Measurements from ENCODE around the gene PYGM.

The PYGM gene

DNA sequence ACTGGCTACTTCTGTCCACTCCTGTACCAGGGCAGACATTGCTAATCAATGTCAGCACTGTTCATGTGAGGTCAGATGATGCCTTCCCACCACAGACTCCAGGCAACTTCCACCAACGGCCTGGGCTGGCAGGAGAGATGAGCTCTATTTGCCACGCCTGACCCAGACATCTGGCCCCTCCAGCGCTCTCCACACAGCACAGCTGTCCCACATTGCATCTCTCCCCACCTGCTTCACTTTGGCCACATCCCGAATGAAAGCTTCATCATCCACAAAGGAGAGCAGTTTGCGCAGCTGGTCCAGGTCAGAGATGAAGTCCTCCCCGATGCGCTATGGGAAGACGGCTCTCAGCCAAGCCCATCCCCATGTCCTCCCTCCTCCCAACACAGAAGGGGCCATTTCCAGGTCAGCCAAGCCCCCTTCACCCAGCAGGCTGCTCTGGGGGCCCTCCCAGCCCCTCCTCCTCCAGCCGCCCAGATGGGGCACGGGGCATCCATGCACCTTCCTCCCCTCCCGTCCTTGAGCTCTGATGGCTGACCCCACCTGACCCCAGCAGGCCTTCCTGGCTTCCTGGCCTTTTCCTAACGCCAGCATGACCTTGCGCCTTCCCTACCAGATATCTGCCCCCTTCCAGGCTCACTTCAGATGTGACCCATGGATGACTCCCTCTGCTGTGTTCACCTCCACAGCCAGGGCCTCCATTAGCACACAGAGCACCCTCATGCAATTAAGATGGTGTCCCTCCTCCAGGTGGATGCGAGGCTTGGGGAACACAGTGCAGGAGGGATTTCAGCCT is 7.4 kb downstream of the PYGM start:
- no peak for FAIRE-seq

DNA sequence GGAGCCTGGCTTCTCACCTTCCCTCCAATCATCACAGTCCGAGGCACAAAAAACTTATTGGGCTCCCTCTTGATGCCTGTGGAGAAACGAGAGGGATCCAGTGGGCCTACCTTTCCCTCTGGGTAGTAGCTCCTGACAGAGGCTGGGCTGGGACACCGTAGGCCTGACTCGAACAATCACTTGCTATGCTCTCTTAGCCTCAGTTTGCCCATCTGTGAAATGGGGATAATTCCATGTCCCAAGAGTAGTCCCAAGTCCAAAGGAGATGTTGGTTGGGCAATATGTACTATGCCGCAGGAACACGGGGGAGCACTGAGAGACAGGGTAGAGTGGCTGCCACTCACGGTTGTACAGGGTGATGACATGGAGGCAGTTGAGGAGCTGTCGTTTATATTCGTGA is 8.2 kb downstream of the PYGM start:
- FAIRE-seq: no peak

DNA sequence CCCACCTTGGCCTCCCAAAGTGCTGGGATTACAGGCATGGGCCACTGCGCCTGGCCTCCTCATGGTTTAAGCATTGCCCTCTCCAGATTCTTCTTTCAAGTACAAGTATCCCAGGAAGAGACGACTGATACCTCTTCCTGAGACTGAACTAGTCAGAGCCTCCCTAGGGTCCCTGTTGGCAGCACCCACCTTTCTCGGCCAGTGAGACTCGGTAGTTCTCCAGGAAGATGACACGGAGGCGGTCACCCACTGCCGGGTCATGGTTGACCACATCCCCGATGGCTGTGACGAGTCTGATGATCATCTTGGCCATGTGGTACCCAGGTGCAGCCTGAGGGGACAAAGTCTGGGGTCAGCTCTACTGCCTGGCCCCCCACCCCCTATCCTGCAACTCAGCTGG is 8.6 kb downstream of the PYGM start:
- FAIRE-seq: no peak

DNA sequence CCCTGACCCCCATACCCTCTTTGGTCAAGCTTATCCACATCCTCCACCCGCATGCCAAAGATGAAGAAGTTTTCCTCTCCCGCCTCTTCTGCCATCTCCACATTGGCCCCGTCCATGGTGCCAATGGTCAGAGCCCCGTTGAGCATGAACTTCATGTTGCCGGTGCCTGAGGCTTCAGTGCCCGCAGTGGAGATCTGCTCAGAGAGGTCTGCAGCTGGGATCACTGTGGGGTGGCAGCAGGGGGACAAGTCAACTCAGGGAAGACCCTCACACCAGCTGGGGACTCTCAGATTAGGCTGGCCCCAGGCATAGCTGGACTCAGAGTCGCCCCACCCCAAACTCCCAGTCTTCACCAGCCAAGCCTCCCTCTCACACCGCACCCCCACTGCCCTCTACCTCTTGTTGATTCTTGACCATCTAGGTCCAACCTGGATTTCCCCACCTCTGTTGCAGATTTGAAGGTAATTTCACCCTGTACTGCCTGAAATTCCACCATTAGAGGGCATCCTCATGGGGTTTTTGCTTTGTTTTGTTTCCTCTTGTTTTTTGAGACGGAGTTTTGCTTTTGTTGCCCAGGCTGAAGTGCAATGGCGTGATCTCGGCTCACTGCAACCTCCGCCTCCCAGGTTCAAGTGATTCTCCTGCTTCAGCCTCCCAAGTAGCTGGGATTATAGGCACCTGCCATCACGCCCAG is 9.3 kb downstream of the PYGM start:
- FAIRE-seq: no peak

DNA sequence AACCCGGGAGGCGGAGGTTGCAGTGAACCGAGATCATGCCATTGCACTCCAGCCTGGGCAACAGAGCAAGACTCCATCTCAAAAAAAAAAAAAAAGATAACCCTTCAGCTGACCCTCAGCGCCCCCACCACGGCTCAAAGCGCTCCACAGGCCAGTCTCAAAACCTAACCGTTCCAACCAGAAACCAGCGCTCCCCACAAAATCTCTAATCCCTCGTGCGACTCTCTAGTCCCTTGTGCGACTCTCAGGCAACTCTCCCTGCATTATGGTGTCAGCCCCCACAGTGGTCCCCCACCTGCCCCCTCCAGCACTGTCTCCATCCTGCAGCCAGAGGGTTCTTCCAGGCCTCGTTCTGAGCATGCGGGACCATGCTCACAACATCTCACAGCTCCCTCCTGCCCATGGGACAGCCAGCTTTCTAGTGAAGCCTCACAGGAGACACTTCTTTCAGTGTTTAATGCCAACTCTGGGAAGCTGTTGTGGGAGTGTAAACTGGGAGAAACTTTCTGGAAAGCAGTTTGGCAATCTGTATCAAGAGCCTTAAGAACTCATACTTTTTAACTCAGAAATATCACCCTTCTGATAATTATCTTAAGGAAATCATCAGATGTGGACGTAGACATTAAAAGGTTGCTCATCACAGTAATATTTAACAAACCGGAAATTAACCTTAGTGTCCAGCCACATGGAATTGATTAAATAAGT is 11.7 kb downstream of the PYGM start:
- FAIRE-seq: no peak

DNA sequence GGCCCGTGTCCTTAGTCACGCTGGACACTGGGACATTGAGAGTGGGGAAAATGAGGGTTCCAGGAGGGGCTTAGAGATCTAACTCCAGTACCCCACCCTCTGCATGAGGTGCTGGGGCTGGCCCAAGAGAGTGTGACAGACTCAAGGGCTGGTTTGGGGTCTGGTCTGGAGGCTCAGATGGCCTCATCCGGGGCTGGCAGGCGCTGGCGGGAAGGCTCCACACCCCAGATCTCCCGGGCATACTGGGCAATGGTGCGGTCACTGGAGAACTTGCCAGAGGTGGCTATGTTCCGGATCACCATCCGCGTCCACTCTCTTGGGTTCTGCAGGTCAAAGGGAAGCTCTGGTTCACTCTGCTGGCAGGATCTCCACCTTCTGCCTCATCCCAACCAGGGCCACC is 13.3 kb downstream of the PYGM start:
- no peak for FAIRE-seq

DNA sequence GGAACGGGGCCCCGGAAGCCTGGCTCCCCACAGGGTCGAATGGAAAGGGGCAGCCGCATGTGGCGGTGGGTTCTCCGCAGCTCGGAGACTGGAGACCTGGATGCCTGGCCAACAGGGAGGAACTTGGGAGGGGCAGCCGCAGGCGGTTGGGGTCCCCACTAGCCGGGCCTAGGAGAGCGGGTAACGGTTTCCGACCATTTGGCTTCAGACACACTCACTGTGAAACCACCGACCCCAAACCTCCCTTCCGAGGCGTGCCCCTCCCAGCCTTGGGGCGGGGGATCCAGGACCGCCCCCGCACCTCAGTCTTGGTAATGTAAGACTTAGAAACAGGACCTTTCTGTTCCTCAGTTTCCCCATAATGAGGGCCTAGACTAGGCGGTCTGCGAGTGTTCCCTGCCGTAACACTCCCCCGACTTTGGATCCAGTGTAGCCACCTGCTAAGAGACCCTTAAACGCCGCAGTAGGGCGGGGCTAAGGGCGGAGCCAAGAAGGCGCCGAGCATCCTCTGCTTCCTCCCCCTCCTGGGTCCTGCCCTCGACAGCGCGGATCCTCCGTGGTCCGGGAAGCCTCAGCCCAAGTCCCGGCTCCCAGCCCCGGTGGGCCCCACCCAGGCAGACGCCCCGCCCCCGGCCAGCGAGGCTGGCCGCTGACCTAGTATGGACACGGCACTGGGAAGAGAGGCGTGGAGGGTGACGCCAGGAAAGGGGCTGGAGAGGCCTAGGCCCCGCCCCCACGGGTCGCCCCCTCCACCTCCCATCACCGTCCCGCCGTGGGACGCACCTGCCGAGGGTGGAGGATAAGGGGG is 14.0 kb downstream of the PYGM start:
- no peak for FAIRE-seq

DNA sequence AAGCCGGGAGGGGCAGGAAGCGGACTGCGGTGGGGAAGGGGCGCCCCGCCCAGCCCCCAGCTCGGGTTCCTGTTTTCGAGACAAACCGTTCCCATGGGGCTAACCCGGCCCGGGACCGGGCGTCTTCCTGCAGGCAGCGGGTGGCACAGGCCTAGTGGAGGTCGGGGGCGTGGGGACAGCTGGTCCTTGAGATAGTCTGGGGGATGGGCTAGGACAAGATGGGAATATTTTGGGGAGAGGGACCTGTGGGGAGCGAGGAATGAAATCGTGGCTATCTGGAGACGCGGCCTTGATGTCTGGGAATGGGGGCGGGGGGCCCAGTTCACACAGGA is 14.6 kb downstream of the PYGM start:
- FAIRE-seq: no peak

DNA sequence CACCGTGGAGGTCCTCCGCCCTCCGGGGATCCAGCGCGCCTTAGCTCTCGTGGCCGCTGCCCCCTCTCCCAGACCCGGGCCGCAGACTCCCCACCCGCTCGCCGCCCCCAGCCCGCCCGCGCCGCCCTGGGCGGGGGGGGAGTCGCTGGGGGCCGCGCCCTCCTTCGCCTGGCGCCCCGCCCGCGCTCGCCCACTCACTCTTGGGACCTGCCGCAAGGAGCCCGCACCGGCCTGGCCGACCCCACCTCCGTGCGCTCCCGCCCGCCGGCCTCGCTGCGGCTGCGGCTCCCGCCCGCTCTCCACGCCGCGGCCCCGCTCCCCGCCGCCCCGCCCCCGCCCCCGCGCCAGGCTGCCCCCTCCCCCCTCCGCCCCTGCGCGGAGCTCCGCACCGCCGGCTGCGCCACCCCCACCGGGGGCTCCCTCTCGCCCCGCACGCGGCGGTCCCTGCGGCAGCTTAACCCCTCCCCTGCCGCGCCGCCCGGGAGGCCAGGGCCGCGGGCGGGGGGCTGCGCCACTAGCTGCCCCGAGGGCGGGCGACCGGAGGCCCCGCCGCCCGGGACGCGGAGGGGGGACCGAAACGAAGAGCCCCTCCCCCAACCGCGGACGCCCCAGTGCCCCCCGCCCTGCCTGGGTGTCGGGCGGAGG is 15.1 kb downstream of the PYGM start:
- FAIRE-seq: no peak

DNA sequence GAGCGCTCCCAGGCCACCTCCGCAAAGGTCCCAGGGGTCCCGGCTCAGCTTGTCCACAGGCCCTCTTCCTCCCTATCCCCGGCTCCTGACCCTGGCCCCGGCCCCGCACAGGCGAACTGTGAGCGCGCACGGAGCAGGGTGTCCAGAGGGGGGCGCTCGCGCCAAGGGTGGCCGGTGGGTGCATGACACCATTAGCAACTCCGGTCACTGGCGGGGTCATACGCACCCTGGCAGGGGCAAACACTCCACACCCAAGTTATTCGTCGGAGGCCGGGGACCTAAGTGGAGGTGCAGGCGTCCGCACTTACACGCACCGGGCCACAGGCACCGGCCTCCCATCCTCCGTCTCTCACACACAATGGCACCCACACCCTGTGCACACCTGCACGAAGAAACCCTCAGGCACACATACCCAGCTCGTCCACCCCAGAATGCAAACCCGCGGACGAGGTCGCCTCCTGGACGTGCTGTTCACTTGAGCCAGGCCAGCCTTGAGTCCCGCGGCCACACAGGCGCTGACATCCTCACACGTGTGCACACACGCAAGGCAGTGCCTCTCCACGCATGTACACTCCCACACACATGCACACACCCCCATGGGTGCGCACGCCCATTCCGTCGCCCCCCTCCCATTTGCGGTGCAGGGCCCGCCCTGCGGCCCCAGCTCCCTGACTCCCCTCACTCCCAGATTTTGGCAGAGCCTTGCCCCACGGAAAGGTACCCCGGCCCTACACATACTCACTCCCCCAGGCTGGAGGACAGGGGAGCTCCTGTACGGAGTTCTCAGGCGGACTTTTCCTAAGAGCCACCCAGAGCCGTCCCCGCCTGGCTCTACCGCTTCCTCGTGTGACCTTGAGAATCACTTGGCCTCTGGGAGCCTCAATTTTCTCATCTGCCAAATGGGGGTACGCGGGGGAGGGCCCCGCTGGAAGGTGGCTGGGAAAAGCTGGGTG is 15.9 kb downstream of the PYGM start, which contains the start of gene RASGRP2:
Gene RASGRP2, minus strand, starts transcription at position 552 of the 953 bp plus-strand sequence. CDS start 1,276 bp downstream, outside the sequence.
- no peak for FAIRE-seq

DNA sequence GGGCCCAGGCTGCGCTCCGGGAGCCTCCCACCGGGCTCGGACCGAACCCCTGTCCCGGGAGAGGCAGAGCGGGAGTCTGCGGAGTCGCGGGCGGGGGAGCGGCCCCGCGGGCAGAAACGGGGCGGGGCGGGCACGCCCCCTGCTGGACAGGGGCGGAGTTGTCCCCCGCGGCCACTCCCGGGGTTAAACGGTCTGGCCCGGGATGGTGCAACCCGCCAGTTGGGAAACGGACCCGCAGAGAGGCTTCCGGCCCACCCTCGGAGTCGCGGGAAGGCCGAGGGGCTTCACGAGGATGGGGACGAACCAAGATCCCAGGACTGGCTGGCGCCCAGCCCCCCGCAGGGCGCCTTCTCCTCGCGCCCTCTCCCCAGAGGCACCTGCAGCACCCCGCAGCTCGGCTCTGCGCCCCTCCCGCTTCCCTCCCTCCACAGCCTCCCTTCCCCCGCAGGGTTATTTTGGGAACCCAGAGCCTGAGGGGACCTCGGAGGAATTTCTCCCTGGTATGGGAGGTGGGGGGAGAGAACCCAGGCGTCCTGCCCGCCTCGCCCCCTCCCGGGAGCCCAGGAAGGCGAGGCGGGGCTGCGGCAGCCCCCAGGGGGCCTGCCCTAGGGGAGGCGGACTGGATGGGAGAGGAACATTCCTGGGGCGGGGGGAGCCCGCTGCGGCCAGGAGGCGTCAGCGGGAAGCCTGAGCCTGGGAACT is 16.7 kb downstream of the PYGM start:
- no peak for FAIRE-seq

DNA sequence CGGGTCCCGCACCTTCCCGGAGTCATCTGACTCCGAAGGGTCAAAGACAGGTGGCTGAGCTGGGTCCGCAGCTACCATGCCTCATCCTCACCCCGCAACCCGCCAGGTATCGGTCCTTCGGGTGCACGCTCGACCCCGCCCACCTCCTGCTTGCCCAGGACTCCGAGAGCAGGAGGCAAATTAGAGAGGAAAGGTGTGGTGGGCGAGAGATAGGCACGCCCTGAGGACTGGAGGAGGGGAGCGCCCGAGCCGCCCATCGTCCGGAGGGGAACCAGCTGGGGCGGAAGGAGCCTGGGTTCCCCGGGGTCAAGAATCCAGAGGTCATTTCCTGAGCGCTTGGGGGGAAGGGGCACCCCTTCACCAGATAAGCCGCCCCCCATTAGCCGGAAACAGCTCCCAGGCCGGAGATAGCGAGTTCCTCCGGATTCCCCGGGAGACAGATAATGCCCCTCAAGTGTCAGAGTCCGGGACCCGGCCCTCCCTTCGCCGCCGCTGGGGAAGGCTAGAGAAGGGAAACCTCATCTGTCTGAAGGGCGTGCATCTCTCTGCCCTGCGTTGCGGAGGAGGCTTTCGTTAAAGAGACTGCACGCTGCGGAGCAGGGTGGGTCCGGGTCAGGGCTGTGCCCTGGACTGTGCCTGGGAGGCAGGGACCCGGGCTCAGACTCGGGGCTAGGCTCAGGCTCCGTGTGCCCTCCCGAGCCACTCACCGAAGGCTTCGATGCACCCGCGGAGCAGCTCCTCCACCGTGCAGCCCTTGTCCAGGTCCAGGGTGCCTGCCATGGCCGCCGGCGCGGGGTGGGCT is 17.5 kb downstream of the PYGM start:
- FAIRE-seq: no peak

DNA sequence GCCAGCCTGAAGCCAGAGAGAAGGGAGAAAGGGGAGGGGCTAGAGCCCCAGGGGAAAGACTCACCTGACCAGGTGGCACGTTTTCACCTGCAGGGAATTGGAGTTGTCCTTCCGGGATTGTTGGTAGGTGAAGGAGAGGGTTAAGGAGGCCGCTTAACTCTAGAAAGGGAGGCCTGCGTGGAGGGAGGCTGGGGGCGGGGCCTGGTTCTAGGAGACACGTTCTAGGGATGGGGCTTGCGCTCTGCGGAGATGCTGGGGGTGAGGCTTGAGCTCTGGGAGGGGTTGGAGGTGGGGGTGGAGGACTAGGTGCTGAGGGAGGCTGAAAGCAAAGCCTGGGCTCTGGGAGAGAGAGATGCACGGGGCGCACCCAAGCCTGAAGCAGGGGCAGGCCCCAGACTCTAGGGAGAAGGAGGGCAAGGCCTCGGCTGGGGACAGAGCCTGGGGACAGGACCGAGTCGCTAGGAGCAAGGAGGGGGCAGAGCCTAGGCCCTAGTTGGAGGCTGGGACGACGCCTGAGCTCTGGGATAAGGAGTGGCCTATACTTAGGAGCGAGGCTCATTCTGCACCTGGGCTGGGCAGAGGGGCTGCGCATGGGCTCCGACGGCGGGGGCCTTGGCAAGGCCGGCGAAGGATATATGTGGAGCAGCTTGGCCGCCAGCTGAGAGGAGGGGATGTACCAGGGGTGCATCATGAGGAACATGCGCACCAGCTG is 18.2 kb downstream of the PYGM start:
- no peak for FAIRE-seq

DNA sequence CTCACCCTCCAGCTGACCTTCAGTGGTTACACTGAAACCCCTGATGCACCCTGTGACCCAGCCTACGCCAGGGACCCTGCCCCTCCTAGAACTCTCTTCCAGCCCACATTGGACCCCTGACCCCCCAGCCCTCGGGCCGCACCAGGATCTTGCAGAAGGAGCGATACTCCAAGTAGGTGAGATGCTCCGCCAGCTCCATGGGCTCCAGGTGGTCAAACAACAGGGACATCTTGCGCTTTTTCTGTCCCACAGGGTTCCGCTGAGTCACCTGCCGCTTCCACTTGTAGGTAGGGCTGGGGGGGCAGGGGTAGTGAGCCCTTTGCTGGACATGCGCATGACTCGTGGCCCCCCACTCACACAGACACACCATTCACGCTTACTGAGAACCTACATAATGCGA is 19.9 kb downstream of the PYGM start:
- no peak for FAIRE-seq

DNA sequence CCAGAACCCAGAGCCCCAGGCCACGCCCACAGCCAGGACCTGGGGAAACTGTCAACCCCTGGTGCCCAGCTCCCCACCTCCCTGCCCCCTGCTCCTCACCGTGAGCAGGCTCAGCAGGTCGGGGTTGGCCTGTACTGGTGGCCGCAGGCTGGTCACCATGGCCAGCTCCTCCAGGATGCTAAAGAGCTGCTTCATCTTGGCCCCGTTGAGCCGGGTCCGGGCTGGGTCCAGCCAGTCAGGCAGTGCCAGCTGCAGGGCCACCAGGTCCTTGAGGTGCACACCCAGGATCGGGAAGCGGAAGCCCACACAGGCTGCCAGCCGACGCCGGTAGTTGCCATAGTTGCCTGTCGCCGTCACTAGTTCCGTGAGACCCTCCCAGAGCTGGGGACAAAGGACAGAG is 23.1 kb downstream of the PYGM start:
- no peak for FAIRE-seq

DNA sequence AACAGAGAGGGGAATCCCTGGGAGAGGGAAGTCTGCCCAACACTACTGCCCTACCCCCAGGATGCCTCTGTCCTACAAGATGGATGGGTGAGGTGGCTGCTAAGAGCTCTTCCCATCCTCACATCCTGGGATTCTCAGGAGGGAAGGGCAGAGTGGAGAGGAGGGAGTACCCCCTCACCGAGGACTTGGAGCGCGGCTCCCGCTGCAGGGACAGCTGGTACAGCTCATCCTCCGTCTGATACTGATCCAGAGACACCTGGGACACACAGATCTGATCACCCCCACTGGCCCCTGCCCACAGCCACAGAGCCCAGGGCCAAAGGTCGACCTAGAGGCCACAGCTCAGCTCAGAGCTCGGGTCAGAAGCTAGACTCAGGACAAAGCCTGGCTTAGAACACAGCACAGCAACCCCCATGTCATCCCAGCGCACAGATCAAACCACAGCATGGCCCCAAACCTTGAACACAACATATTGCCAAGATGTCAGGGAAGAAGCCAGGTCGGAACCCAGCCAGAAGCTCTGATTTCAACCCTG is 24.0 kb downstream of the PYGM start:
- no peak for FAIRE-seq

DNA sequence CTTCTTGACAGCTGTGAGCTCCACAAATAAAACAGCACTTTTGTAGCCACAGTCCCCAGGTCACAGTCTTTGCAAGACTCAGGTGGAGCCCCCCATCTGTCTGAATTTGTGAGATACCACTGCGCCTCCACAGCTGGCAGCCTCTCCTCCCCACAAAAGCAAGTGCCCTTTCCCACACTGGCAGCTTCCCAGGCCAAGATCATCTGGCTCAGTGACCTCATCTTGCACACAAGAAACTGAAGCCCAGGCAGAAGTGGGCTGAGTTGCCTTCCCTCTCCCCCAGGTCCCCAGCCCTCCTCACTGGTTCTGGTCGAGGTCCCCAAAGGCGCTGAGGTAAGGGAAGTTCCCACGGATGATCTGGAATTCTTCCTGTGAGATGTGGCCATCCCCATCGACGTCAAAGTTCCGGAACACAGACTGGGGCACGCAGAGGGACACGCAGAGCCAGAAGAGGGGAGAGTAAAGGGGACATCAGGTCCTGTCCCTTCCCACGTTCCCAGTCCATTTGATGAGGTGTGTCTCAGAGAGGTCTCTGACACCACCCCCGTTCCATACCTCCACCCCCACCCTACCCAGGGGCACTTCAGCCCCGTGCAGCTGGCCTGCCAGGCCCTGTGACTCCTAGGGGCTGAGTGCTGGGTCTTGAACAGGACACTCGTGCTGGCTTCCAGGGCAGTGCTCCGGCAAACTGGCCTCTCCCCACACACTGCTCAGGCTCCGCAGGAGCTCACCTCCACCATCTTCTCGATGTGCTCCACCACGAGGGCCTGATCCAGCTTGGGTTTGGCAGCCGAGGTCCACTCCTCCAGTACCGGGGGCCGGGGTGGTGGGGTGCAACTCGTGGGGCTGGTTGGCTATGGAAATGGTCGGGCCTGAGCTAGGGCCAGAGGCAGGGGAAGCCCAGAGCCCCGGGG is 24.7 kb downstream of the PYGM start:
- no peak for FAIRE-seq

DNA sequence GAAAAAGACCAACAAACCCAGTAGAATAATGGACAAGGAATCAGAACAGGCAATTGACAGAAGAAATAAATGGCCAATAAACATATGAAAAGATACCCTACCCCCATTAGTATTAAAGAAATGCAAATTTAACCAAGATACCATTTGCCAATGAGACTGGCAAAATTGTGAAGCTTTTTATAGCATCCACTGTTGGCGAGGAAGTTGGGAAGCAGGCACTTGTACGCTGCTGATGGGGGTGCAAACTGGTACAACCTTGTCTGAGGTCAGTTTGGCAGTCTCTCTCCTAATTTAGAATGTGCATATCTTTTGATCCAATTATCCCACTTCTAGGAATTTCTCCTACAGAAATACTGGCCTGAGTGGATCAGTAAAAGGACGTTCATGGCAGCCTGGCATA is 28.2 kb downstream of the PYGM start:
- FAIRE-seq: no peak

Data from islet of Langerhans (tissue), 1 donor.